Activated naive CD4-positive, alpha-beta T cell treated with anti-CD3 and anti-CD28 coated beads, Interleukin-2, amount 10 ng/mL, durations not matched to agents 5 hours and 36 hours (primary cell): ENCODE measurements around the gene LRRC37B. TPM values are rescaled to one million over a fixed set of nuclear protein-coding genes. Genes with fewer than 3 reads are reported as not detected.

Experiments used
- total RNA-seq, 2 experiments: library from RNA; stranded (reverse); gene quantifications; one replicate each; pipeline ENCODE4 v1.2.3, GENCODE V29; 2021

LRRC37B gene
- 10 to 100 TPM; 33.6 to 38.4 TPM for total RNA-seq

GRCh38 chr17:32006957-32007462 lies at the start of gene LRRC37B:
Gene LRRC37B (plus strand): TSS chr17:32007383. CDS start chr17:32021393, 14,010 bp downstream.

Other genes with a start within 250 kb of the LRRC37B start
- 10 to 100 TPM; 16.8 to 17.7 TPM for gene COPRS, start 148.1 kb upstream of the LRRC37B start, total RNA-seq
- 10 to 100 TPM; 62.2 to 62.7 TPM for gene UTP6, start 105.7 kb upstream of the LRRC37B start, total RNA-seq
- 10 to 100 TPM; 49.6 to 51.3 TPM for gene SUZ12, start 70.4 kb upstream of the LRRC37B start, total RNA-seq
- gene RHOT1, start 135.1 kb downstream of the LRRC37B start, total RNA-seq: 10 to 100 TPM; 25.5 to 27.7 TPM